Measurements from ENCODE around the gene MS4A6A.

DNA sequence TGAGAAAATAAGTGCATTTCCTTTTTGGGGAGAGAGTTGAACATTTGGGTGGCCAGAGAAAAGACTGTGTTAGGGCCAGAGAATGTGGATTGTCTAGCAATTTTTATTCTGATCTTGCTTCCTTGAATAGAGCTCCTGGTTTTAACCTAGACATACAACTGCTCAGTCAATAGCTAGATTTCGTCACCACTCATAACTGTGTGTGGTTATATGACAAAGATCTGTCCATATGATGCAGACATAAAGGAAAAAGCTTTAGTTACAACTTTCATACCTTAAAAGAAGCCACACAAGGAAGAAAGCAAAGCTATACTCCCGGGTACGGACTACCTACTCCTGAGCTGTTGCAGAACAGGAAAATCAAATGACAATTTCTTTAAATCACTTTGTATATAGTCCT is 37.2 kb downstream of the MS4A6A start:
- no peak for TF ChIP-seq EZH2 (IDR thresholded peaks at IDR 0.05; ENCODE audit: borderline replicate concordance, low read depth, low read length, poor library complexity, severe bottlenecking)
- TF ChIP-seq, protein P1, sequence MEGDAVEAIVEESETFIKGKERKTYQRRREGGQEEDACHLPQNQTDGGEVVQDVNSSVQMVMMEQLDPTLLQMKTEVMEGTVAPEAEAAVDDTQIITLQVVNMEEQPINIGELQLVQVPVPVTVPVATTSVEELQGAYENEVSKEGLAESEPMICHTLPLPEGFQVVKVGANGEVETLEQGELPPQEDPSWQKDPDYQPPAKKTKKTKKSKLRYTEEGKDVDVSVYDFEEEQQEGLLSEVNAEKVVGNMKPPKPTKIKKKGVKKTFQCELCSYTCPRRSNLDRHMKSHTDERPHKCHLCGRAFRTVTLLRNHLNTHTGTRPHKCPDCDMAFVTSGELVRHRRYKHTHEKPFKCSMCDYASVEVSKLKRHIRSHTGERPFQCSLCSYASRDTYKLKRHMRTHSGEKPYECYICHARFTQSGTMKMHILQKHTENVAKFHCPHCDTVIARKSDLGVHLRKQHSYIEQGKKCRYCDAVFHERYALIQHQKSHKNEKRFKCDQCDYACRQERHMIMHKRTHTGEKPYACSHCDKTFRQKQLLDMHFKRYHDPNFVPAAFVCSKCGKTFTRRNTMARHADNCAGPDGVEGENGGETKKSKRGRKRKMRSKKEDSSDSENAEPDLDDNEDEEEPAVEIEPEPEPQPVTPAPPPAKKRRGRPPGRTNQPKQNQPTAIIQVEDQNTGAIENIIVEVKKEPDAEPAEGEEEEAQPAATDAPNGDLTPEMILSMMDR (conservative IDR thresholded peaks at IDR 0.05; ENCODE audit: low read depth, low read length) = no peak

Data from A673 (cell line).